Stimulated activated effector memory CD8-positive, alpha-beta T cell treated with anti-CD3 and anti-CD28 coated beads, Interleukin-12 subunit alpha, Interleukin-12 subunit beta, amount 100 ng/mL, for 72 hours (primary cell): ENCODE results near the gene CYP2D6.
"Not testable (repeated sequence)": the region's sequence is repeated elsewhere in the genome, so short reads cannot be mapped to it uniquely, and the experiment has no call there.

ENCODE experiments used
- ATAC-seq: fragments of 150-1000 bp; cut with Tn5 transposase; 2 replicates; pipeline ENCODE4 v1.10.0; 2021
- DNase-seq, 2 donors: peaks; one replicate each; pipeline ENCODE4 v3.0.0; 2021 to 2022; ENCODE audit warnings: low spot score in 2 of 2
- H3K27ac Mint-ChIP-seq: one replicate; pipeline ENCODE4 v1.8.0; 2022; ENCODE audit warnings: mild to moderate bottlenecking, mixed read lengths
- H3K36me3 Mint-ChIP-seq: one replicate; pipeline ENCODE4 v1.8.0; 2022; ENCODE audit warnings: mild to moderate bottlenecking, mixed read lengths
- H3K4me1 Mint-ChIP-seq: one replicate; pipeline ENCODE4 v1.8.0; 2022; ENCODE audit warnings: mixed read lengths
- H3K4me3 Mint-ChIP-seq: one replicate; pipeline ENCODE4 v1.8.0; 2022; ENCODE audit warnings: mild to moderate bottlenecking, mixed read lengths
- H3K9me3 Mint-ChIP-seq: one replicate; pipeline ENCODE4 v1.8.0; 2022; ENCODE audit warnings: mixed read lengths

Gene CYP2D6

GRCh38 chr22:42128776-42129694 is 1.6 kb downstream of the CYP2D6 start:
- H3K4me3 Mint-ChIP-seq, ATAC-seq, H3K36me3 Mint-ChIP-seq, DNase-seq, H3K4me1 Mint-ChIP-seq, H3K9me3 Mint-ChIP-seq: not testable (repeated sequence)
- H3K27ac Mint-ChIP-seq: peak overlapping the region; percentile 85

DNA sequence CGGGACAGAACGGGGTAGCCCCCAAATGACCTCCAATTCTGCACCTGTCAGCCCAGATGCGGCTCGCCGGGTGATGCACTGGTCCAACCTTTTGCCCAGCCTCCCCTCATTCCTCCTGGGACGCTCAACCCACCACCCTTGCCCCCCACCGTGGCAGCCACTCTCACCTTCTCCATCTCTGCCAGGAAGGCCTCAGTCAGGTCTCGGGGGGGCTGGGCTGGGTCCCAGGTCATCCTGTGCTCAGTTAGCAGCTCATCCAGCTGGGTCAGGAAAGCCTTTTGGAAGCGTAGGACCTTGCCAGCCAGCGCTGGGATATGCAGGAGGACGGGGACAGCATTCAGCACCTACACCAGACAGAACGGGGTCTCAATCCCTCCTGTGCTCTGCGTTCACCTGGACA is 2.6 kb downstream of the CYP2D6 start:
- H3K36me3 Mint-ChIP-seq, H3K4me3 Mint-ChIP-seq, DNase-seq, ATAC-seq, H3K4me1 Mint-ChIP-seq, H3K9me3 Mint-ChIP-seq: not testable (repeated sequence)
- peak overlapping the region; percentile 85 for H3K27ac Mint-ChIP-seq

- no peak for DNase-seq
- H3K4me3 Mint-ChIP-seq: no peak overlapping the region
- no peaks in the 10 kb centered on the region for H3K4me1 Mint-ChIP-seq
- no peaks in the 10 kb centered on the region for H3K9me3 Mint-ChIP-seq
- ATAC-seq: no peak
- H3K27ac Mint-ChIP-seq: peak overlapping the region; percentile 85
- no peaks in the 10 kb centered on the region for H3K36me3 Mint-ChIP-seq
Measured at GRCh38 chr22:42127606-42128005, 3.0 kb downstream of the CYP2D6 start.

DNA sequence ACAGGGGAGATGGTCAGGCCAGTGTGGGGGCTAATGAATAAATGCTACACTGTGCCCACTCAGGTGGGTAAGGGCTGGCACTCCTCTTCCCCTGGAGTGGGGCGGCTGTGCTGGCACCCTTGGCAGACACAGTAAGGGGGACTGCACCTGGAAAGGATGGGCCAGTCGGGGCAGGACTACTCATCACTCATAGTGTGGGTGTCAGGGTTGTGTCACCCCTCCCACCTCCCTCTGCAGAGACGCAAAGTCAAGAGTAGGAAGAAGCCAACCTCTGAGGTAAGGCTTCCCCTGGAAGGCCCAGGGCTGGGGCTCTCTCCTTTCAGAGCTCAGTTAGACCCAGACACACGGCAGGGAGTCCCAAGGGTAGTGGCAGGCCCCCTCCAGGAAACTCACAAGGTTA is 7.1 kb downstream of the CYP2D6 start:
- not testable (repeated sequence) for DNase-seq, H3K36me3 Mint-ChIP-seq, H3K4me3 Mint-ChIP-seq, H3K27ac Mint-ChIP-seq, H3K9me3 Mint-ChIP-seq
- peaks cover 34% of the 10 kb centered on the region for H3K4me1 Mint-ChIP-seq
- peak; percentile 78 for ATAC-seq

- not testable (repeated sequence) for H3K36me3 Mint-ChIP-seq, H3K9me3 Mint-ChIP-seq, DNase-seq
- peak overlapping the region; percentile 62 for H3K4me3 Mint-ChIP-seq
- peak overlapping the region; percentile 90 for H3K27ac Mint-ChIP-seq
- H3K4me1 Mint-ChIP-seq: peaks cover 34% of the 10 kb centered on the region
- ATAC-seq: peak; percentile 80
Measured at GRCh38 chr22:42120231-42121021, 10.2 kb downstream of the CYP2D6 start.

DNA sequence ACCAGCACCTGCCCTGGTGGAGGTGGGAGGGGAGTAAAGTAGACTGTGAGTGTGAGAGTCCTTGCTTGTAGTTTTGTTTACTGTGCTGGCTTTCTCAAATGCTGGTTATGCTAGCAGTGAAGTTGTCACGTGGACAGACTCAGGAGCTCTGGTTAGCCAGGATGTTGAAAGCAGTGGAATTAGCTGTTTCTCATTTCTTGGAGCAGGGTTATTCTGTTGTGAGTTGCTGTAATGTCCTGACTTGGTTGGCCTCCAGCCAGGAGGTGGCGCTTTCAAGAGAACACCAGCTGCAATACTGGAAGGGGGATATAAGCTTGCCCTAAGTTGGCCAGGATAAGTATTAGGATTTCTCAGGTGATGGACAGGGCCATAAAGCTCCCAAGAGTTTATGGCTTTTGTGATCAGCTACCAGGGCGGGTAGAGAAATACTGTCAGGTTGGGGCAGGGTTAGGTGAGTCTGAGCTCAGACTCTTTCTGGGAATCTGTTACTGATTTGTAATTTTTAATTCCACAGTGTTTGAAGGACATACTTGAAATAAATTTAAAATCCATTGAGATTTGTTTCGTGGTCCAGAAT is 13.7 kb downstream of the CYP2D6 start:
- no peaks in the 10 kb centered on the region for H3K36me3 Mint-ChIP-seq
- ATAC-seq (no peak), DNase-seq (no peak)
- H3K27ac Mint-ChIP-seq: no peak overlapping the region
- H3K9me3 Mint-ChIP-seq: peaks cover 6% of the 10 kb centered on the region
- no peak overlapping the region for H3K4me3 Mint-ChIP-seq
- H3K4me1 Mint-ChIP-seq: peaks cover 31% of the 10 kb centered on the region

DNA sequence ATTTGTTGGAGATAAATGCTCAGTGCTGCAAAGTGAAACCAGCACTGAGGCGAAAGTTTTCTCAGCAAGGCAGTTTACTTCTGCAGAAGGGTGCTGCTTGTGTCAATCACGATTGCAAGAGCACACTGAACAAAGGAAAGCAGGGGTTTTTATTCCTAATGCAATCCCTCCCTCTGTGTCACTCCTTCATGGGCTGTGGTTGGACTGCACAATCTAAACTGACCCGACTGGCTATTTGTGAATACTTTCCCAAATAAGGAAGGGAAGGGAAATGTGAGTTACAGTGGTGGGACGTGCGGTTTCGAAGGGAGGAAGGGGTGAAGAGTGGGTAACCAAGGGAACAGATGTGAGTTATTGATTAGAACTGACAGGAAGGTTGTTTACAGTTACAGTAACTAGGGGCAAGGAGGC is 15.2 kb downstream of the CYP2D6 start:
- H3K4me1 Mint-ChIP-seq: peaks cover 19% of the 10 kb centered on the region
- not testable (repeated sequence) for ATAC-seq, H3K9me3 Mint-ChIP-seq, H3K27ac Mint-ChIP-seq, H3K4me3 Mint-ChIP-seq, H3K36me3 Mint-ChIP-seq, DNase-seq

DNA sequence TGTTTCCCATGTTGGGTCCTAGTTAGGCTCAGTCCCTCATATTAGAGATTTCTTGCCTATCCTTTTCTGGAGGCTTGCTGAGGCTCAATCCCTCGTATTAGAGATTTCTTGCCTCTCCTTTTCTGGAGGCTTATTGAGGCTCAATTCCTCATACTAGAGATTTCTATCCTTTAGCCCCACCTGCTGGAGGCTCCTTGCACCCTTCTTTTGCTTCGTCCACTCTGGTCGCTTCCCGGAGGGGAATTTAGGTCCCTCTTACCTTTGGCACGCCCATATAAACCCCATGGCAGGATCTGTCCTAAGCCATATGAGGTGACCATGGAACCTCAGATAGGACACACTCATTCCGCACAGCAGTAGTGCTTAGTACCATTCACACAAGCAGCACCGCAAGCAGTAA is 15.9 kb downstream of the CYP2D6 start:
- no peak overlapping the region for H3K27ac Mint-ChIP-seq
- H3K4me1 Mint-ChIP-seq: peaks cover 12% of the 10 kb centered on the region
- ATAC-seq (no peak), DNase-seq (no peak)
- no peaks in the 10 kb centered on the region for H3K36me3 Mint-ChIP-seq
- H3K9me3 Mint-ChIP-seq: peaks cover 6% of the 10 kb centered on the region
- no peak overlapping the region for H3K4me3 Mint-ChIP-seq

- not testable (repeated sequence) for H3K4me1 Mint-ChIP-seq, H3K9me3 Mint-ChIP-seq, H3K36me3 Mint-ChIP-seq, H3K4me3 Mint-ChIP-seq, H3K27ac Mint-ChIP-seq, DNase-seq, ATAC-seq
Measured at GRCh38 chr22:42112793-42113192, 17.8 kb downstream of the CYP2D6 start.

DNA sequence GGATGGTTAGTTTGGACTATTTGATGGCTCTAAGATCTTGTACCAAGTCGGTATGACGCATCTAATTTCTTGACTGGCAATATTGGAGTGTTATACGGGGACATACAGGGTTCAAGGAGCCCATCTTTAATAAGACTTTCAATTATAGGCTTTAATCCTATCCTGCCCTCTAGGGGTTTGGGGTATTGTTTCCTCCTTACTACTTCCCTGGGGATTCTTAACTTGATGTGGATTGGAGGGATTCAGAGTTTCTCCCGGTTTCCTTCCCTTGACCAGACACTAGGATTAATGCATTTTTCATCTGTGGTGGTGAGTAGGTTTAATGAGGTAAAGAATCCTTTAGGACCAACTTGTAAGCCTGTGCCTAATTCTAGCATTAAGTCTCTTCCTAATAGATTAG is 18.8 kb downstream of the CYP2D6 start:
- Mint-ChIP-seq H3K27ac (peak overlapping the region; percentile 32), H3K4me1 (no peaks in the 10 kb centered on the region), H3K9me3 (peaks cover 6% of the 10 kb centered on the region), H3K36me3 (no peaks in the 10 kb centered on the region), H3K4me3 (no peak overlapping the region)
- no peak for ATAC-seq
- no peak for DNase-seq

DNA sequence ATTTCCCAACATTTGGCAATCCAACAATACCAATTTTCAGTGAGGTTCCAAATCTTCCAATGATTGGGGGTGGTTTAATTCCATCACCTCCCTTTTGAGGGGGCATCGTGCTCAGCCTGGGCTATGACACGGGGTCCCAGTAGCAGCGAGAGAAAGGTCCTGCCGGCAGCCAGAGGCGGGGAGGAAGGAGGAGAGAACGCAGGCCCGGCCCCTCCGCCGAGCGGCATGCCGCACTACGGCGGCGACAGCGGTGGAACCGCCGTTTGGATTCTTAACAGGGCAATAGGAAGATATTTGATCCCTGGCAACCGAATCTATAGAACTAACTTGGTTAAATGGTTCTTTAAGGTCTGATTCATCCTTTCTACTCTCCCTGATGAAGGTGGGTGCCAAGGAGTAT is 21.8 kb downstream of the CYP2D6 start:
- Mint-ChIP-seq H3K4me1 (no peaks in the 10 kb centered on the region), H3K4me3 (no peak overlapping the region), H3K9me3 (no peaks in the 10 kb centered on the region), H3K36me3 (no peaks in the 10 kb centered on the region), H3K27ac (no peak overlapping the region)
- DNase-seq: no peak
- ATAC-seq: no peak

- not testable (repeated sequence) for ATAC-seq, H3K9me3 Mint-ChIP-seq, DNase-seq, H3K27ac Mint-ChIP-seq, H3K36me3 Mint-ChIP-seq, H3K4me3 Mint-ChIP-seq, H3K4me1 Mint-ChIP-seq
Measured at GRCh38 chr22:42104332-42104860, 26.2 kb downstream of the CYP2D6 start.

GRCh38 chr22:42101199-42101598 is 29.4 kb downstream of the CYP2D6 start:
- H3K4me3 Mint-ChIP-seq: no peak overlapping the region
- H3K4me1 Mint-ChIP-seq: no peaks in the 10 kb centered on the region
- peaks cover 9% of the 10 kb centered on the region for H3K9me3 Mint-ChIP-seq
- no peak for ATAC-seq
- no peak overlapping the region for H3K27ac Mint-ChIP-seq
- peaks cover 10% of the 10 kb centered on the region for H3K36me3 Mint-ChIP-seq
- DNase-seq: no peak

GRCh38 chr22:42091455-42091782 is 39.2 kb downstream of the CYP2D6 start:
- H3K36me3 Mint-ChIP-seq: peaks cover 42% of the 10 kb centered on the region
- peaks cover 15% of the 10 kb centered on the region for H3K4me1 Mint-ChIP-seq
- no peak for DNase-seq
- no peak for ATAC-seq
- peak overlapping the region; percentile 98 for H3K27ac Mint-ChIP-seq
- H3K4me3 Mint-ChIP-seq: peak overlapping the region; percentile 94
- H3K9me3 Mint-ChIP-seq: no peaks in the 10 kb centered on the region
